Adrenal gland (tissue), 5 donors: Measurements from ENCODE around the gene ARHGAP12.

Experiments used
- POLR2A ChIP-seq, 2 donors: fragments of 450-650 bp; IDR thresholded peaks; one replicate each; pipeline ENCODE4 v1.6.1; 2017; ENCODE audit warnings: antibody characterized with exemption in 2 of 2, mild to moderate bottlenecking in 2 of 2, moderate library complexity in 1 of 2
- TF ChIP-seq, protein P1 (sequence below), 6 experiments: fragments of 450-650 bp in 4 of 6; fragments of 200-600 bp in 2 of 6; sonication (generic) in 1 of 6; IDR thresholded peaks; 1 replicate in 5 of 6; 2 replicates in 1 of 6; pipeline versions ENCODE4 v1.5.1 to v1.8.0; 2016 to 2021; ENCODE audit warnings: antibody characterized with exemption in 6 of 6, mild to moderate bottlenecking in 2 of 6, moderate library complexity in 1 of 6
- donor health status: DM: no; HTN: no; CAD: no.

DNA sequence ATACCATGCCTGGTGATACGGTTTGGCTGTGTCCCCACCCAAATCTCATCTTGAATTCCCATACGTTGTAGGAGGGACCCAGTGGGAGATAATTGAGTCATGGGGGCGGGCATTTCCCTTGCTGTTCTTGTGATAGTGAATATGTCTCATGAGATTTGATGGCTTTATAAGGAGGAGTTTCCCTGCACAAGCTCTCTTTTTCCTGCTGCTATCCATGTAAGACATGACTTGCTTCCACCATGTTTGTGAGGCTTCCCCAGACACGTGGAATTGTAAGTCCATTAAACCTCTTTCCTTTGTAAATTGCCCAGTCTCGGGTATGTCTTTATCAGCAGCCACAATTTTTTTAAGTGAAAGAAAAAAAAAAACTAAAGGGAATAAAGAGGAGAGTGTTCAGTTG lies 152.5 kb downstream of the ARHGAP12 start:
- no peak for TF ChIP-seq POLR2A (IDR thresholded peaks at IDR 0.05)
- TF ChIP-seq, protein P1, sequence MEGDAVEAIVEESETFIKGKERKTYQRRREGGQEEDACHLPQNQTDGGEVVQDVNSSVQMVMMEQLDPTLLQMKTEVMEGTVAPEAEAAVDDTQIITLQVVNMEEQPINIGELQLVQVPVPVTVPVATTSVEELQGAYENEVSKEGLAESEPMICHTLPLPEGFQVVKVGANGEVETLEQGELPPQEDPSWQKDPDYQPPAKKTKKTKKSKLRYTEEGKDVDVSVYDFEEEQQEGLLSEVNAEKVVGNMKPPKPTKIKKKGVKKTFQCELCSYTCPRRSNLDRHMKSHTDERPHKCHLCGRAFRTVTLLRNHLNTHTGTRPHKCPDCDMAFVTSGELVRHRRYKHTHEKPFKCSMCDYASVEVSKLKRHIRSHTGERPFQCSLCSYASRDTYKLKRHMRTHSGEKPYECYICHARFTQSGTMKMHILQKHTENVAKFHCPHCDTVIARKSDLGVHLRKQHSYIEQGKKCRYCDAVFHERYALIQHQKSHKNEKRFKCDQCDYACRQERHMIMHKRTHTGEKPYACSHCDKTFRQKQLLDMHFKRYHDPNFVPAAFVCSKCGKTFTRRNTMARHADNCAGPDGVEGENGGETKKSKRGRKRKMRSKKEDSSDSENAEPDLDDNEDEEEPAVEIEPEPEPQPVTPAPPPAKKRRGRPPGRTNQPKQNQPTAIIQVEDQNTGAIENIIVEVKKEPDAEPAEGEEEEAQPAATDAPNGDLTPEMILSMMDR (IDR thresholded peaks at IDR 0.05), result no peak
